Measurements from ENCODE around the gene STK39.

DNA sequence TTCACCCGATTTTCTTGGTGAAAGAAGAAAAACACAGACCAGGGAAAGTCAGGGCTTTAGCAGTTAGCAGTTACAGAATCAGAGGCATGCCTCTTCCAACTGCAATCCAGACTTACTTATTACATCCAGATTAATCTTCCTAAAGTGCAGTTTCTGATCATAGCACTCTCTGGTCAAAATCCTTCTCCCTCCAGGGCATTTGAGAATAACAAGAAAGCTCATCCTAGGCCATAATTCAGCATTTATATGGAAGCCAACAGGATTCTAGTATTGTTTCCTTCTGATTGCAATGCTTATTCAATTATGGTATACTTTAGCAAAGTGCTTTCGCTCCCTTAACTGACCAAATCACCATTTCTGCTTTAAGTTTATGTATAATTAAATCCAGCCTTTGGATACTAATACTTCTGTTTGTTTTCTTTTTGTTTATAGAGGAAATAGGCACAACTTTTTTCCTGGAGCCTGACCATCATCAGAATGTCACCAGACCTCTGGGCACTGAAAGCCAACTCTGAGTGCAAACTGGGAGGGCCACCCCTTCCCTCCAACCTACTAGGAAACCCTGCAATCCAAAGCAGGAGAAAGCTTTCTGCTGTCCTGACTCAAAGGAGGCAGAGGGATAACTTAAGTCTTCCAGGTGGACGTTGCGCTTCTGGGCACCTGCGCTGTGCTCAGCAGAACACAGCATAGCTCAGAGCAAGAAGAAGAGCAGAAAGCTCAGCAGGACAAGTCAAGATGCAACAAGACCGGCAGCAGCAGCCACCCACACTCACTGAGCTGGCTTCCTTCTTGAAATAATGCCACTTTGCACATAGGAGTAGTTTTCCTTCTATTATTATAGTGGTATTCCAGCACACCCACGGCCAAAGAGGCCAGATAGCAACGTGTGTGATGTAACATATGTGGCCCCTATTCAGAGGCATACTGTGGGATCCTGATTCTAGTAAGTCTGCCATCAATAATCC is 99.3 kb downstream of the STK39 start:
- TF ChIP-seq, protein P1, sequence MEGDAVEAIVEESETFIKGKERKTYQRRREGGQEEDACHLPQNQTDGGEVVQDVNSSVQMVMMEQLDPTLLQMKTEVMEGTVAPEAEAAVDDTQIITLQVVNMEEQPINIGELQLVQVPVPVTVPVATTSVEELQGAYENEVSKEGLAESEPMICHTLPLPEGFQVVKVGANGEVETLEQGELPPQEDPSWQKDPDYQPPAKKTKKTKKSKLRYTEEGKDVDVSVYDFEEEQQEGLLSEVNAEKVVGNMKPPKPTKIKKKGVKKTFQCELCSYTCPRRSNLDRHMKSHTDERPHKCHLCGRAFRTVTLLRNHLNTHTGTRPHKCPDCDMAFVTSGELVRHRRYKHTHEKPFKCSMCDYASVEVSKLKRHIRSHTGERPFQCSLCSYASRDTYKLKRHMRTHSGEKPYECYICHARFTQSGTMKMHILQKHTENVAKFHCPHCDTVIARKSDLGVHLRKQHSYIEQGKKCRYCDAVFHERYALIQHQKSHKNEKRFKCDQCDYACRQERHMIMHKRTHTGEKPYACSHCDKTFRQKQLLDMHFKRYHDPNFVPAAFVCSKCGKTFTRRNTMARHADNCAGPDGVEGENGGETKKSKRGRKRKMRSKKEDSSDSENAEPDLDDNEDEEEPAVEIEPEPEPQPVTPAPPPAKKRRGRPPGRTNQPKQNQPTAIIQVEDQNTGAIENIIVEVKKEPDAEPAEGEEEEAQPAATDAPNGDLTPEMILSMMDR (IDR thresholded peaks at IDR 0.05): no peak
- TF ChIP-seq POLR2A (IDR thresholded peaks at IDR 0.05): no peak
